GM18951 (cell line): ENCODE data around the gene KIF1C.

Source experiments
- POLR2A ChIP-seq: IDR thresholded peaks from 4 replicates; pipeline ENCODE4 v1.6.1; 2011; ENCODE audit warnings: mild to moderate bottlenecking; ENCODE audit not compliant: insufficient read length, insufficient read depth; ENCODE audit errors: extremely low read depth
- in situ Hi-C: fragments of 300-500 bp; cut with MboI; formaldehyde crosslinking; loops from one replicate; pipeline ENCODE4 v1.12.0; 2022; ENCODE audit warnings: low sequenced_read_pairs, mixed read lengths, inconsistent platforms; ENCODE audit not compliant: unreplicated experiment

The KIF1C gene

DNA sequence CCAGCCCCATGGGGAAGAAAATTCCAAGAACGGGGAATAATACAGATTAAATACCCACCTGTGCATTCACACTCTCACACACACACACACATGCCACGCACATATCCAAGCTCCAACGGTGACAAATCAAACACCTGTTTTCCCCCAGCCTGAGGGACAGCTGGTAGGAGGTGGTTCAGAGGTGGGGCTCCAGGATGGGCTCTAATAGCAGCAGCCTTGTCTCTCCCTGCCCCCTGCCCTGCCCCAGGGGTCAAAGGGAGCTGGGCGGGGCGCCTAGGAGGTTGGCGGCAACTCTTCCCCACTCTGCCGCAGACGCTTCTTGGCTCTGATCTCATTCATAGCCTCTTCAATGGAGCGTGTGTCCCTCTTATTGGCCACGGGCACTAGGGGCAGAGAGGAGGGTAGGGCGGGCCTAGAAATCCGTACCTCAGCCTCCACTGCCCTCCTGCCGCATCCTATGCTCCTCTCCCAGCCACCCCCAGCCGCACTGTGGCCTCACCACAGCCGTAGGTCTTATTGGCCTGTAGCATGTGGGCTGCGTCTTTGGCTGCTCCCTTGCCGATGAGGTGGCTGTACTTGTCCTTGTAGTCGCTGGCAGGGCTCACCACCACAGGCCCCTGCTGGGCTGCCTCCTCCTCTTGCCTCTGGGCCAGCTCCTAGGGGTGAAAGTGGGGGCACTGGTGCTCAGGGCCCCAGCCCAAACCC lies 38.3 kb upstream of the KIF1C start:
- TF ChIP-seq POLR2A = no peak
- in situ Hi-C loops = no loop called here

DNA sequence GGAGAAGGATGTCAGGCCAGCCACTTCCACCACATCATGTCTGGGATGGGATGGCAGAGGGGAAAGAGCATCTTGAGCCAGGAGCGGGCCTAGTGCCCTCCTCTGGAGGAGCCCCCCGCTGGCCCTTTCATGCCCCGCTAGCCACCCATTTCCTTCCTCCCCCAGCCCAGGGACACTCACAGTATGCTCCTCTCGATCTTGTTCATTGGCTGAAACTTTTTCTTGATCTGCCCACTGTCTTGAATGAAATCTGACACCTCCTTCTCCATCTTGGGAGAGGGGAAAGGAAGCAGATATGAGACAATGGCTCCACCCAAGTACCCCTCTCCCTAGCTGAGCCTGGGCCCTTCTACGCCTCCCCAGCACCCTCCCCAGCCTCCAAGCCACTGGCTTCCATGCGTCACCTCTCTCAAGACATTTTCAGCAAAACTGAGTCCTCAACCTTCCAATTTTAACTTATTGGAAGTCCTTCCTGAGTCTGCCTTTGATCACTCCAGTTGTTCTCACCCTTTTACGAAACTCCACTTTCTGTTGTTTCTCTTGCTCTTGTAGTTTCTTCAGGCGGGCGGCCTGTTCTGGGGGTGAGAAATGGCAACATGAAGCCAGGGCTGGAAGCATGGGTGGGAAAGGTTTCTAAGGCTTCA lies 37.3 kb upstream of the KIF1C start:
- no peak for TF ChIP-seq POLR2A
- in situ Hi-C loops = no loop called here

DNA sequence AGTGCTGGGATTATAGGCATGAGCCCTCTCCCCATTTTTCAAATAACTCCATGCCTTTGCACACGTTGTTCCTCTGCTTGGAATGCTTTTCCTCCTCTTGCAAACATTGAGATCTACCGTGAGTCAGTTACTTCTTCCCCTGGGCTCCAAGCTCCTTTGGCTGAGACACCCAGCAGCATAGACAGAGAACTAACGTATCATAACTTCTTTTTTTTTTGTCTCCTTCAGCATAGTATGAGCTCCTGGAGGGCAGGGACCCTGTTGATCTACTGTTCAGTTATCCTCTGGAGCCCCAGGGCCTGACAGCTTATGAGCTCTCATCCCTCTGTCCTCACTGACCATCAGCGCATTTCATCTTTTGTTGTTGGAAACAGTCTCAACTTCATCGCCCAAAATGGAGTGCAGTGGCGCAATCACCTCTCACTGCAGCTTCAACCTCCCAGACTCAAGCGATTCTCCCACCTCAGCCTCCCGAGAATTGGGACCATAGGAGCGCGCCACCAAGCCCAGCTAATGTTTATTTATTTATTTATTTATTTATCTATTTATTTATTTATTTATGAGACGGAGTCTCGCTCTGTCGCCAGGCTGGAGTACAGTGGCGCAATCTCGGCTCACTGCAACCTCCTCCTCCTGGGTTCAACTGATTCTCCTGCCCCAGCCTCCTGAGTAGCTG lies 32.3 kb upstream of the KIF1C start:
- in situ Hi-C loops = no loop called here
- TF ChIP-seq POLR2A = no peak

DNA sequence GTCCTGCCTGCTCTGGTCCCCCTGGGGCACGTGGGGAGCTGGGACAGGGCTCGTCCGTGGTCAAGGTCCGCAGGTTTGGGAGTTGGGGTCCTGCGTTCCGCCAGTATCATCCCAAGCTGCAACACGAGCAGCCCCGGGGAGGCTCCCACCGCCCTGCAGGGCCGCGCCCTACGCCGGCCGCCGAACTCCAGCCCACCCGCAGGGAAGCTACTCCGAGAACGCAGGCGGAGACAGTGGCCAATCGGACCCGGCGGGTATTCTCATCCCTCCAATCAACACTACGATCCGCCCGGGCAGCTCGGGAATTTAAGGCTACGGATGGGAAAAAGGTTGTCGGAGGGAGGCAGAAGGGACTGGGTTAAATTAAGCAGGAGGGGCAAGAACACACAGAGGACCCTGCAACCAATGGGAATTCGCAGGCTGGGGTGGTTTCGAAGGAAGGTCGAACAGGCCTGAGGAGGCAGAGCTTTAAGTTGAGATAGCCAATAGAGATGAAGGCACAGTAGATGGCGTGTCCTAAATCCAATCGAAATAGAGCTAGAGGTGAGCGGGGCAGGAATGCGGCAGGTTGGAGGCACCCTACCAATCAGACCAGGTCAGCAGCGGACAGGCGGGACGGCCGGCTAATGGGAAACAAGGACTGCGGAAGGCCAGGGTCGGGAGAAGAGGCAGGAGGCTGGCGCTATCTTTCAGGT lies 30.8 kb upstream of the KIF1C start:
- peak; percentile 46 for TF ChIP-seq POLR2A
- in situ Hi-C loops = no loop called here

DNA sequence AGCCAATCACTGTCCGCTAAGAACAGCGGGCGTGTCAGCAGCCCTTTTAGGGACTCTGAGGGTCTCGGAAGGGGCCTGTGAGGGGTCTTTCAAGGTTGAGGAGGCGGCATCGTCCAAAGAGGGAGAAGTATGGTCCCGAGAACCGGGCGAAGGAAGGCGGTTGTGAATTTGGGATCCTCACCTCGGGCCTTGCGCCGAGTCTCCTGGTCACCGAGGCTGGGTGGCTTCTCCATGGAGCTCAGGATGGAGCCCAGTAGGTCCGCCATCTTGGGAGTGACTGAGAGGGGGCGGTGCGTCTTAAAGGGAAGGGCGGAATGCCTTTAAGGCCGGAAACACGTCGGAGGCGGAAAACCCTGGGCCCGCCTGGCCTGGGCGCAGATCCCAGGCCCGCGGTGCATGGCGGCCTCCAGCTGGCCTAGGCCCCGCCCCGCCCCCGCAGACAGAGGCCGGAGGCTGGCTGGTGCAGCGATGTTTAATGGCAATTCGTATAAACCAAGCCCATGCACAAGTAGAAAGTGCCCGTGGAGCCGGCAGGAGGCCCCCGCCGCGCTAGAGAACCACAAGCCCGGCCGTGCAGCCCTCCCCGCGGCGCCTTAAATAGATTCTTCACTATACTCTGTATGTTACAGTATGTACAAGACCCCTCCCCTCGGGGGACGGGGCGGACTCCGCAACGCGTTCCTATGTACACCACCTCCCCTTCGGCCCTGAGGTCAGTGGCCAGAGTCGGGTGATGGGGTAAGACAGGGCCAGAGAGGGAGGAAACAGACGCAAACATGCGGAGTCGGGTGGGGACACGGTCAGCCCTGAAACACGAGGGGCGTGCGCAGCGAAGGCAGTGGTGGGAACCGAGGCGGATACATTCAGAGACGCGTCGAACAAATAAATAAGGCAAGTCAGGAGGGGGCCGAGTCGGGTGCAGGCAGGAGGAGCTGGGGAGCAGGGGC lies 29.9 kb upstream of the KIF1C start, which contains the start of gene SPAG7:
Gene SPAG7 (minus strand): TSS at position 279 of the 947 bp plus-strand sequence. CDS start 13 bp downstream, at position 266.
- TF ChIP-seq POLR2A = peak; percentile 76
- in situ Hi-C loops = no loop called here

DNA sequence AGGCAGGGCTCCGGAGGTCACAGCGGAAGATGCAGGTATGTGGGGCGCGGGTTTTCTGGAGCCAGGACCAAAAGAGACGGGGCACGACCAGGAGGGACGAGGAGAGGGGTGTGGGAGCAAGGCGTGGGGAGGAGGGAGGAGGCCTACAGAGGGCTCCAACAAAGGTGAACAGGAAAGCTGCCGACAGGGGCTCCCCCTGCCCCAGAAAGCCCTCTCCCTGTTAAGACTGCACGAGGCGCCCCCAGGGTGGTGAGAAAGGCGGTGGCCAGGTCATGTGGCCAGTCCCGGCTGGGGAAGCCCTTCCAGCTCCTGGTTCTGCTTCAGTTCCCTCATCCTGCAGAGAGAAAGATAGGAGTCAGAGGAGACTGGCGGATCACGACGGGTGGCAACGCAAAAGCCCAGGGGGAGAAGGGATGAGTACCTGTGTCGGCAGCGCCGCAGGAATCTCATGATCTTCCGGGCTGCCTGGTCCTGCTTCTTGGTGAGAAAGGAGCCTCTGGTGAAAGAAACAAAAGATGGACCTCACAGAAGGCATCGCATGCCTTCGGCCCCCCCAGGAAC lies 29.2 kb upstream of the KIF1C start:
- TF ChIP-seq POLR2A = no peak
- in situ Hi-C loops = no loop called here

DNA sequence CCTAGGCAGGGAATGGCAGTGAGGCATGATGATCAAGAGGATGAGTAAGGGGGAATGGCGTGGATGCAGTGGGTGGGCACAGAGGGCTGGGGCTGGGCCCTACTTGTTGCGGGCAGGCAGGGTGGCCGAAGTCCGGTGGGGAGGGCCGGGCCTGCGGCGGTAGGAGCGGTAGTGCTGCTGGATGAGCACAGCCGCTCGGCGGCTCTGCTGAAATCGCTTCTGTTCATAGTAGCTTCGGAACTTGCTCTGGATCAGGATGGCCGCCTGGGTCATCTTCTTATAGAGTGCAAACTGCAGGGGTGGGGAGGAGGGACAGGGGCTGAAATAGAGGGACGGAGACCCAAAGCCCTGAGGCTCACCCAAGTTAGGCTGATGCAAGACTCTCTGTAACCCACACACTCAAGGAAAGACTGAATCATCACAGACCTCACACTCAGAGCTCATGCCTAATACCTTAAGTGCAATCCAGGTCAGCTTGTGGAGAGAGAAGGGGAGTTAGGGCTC lies 28.7 kb upstream of the KIF1C start:
- in situ Hi-C loops = no loop called here
- TF ChIP-seq POLR2A = no peak

DNA sequence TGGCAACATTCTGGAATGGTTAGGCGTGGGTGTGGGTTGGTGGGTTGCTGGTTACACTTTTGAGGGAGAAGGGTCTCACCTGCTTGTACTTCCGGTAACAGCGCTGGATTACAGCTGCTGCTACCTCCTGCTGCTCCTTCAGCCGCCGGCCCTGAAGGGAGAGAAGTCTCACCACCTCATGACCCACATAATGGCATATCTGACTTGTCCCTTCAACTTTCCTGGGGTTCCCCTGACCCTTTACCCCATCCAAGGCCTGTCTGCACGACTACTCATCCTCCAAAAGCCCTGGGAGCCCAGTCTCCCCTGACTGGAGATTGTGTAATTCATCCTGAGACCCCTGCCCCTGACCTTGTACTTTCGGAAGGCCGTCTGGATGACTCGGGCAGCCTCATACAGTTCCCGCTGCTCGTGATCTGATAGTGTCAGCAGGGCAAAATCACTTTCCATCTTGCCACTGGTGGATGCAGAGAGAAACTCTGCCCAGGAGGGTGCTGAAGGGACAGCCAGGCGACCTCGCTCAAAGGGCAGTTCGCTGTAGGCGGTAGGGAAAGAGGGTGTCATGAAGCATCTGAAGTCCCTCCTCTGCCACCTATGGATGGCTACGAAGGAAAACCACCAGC lies 28.1 kb upstream of the KIF1C start:
- in situ Hi-C loops = no loop called here

DNA sequence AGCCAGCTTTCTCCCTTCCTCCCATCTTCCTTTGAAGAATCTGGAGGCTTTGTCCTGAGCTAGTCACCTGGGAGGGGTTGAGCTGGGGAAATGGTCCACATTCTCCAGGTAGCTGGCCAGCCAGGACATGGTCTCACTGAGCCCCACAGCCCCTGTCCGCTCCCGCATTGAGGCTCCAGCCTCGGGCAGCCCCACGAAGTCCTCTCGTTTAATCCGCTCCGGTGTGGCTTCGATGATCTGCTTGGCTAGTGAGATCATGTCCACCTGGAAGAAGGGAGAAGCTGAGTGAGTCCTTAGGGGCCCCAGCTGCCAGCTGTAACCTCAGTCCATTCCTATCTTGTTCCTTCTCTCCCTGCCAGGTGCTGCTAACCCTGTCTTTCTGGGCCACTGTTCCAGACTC lies 27.5 kb upstream of the KIF1C start:
- no peak for TF ChIP-seq POLR2A
- in situ Hi-C loops = no loop called here

More for the DNA sequence above, 28.1 kb upstream of the KIF1C start:
- TF ChIP-seq POLR2A = no peak

DNA sequence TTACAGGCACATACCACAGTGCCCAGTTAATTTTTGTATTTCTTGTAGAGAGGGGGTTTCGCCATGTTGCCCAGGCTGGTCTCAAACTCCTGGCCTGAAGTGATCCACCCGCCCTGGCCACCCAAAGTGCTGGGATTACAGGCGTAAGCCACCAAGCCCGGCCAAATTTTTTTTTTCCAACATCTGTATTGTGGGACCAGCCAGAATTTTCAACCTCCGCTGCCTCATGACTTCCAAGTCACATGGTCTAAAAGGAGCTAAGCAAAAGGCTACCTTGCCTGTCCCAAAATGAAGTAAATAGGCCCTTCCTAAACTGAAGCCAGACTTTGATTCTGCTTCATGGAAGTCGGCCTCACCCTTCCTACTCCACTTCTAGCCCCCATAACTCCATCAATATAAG lies 25.9 kb upstream of the KIF1C start:
- no peak for TF ChIP-seq POLR2A
- in situ Hi-C loops = no loop called here

DNA sequence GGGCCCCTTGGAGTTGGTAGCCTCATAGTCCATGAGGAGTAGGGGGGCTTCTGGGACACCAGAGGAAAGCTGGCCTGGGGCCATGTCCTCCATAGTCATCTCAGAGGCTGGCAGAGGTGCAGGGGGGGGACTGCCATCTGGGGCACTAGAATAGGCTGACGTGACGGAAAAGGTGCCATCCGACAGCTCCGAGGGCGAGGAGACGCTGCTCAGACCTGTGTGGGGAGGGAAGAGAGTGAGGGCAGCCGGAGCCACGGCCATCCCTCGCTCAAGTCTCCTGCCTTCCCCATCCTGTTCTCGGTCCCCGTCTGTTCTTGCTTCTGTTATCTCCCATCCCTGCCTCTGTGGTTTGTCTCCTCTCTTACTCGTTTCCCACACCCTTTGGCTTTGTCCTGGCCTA lies 25.4 kb upstream of the KIF1C start:
- in situ Hi-C loops = no loop called here

More for the DNA sequence above, 25.4 kb upstream of the KIF1C start:
- TF ChIP-seq POLR2A = no peak
